Measurements from ENCODE around the gene PRSS23.

- no peak for TF ChIP-seq POLR2A (IDR thresholded peaks at IDR 0.05)
- TF ChIP-seq, protein P1, sequence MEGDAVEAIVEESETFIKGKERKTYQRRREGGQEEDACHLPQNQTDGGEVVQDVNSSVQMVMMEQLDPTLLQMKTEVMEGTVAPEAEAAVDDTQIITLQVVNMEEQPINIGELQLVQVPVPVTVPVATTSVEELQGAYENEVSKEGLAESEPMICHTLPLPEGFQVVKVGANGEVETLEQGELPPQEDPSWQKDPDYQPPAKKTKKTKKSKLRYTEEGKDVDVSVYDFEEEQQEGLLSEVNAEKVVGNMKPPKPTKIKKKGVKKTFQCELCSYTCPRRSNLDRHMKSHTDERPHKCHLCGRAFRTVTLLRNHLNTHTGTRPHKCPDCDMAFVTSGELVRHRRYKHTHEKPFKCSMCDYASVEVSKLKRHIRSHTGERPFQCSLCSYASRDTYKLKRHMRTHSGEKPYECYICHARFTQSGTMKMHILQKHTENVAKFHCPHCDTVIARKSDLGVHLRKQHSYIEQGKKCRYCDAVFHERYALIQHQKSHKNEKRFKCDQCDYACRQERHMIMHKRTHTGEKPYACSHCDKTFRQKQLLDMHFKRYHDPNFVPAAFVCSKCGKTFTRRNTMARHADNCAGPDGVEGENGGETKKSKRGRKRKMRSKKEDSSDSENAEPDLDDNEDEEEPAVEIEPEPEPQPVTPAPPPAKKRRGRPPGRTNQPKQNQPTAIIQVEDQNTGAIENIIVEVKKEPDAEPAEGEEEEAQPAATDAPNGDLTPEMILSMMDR (IDR thresholded peaks at IDR 0.05) = no peak
- no peak for TF ChIP-seq POLR2AphosphoS5 (IDR thresholded peaks at IDR 0.05)
Observed at GRCh38 chr11:86849679-86850078, 49.3 kb downstream of the PRSS23 start.
